Fibroblast of lung (primary cell): ENCODE data around the gene CABP7. TPM values are rescaled to one million over a fixed set of nuclear protein-coding genes. Genes with fewer than 3 reads are reported as not detected.
A peak's percentile ranks its signal among the peaks of the same experiment; 100 is the strongest.

Source experiments
- DNase-seq, 2 donors: peaks; one replicate each; pipeline versions ENCODE4 v3.0.0 to v3.0.0-alpha.2; 2010; ENCODE audit warnings: low read depth in 2 of 2
- H2AFZ ChIP-seq: 2 replicates; pipeline ENCODE4 v1.5.1; 2012; ENCODE audit warnings: low read length, control low read depth, inconsistent platforms
- H3K27ac ChIP-seq: 2 replicates; pipeline ENCODE4 v1.5.1; 2011; ENCODE audit warnings: low read length, control low read depth; ENCODE audit not compliant: insufficient read depth
- H3K27me3 ChIP-seq: 2 replicates; pipeline ENCODE4 v1.5.1; 2011; ENCODE audit warnings: mild to moderate bottlenecking, low read length; ENCODE audit not compliant: control insufficient read depth, insufficient read depth
- H3K36me3 ChIP-seq: 2 replicates; pipeline ENCODE4 v1.5.1; 2011; ENCODE audit warnings: low read length; ENCODE audit not compliant: control insufficient read depth, insufficient read depth
- H3K4me1 ChIP-seq: 2 replicates; pipeline ENCODE4 v1.5.1; 2011; ENCODE audit warnings: low read length; ENCODE audit not compliant: control insufficient read depth, insufficient read depth; ENCODE audit errors: extremely low read depth
- H3K4me2 ChIP-seq: 2 replicates; pipeline ENCODE4 v1.5.1; 2011; ENCODE audit warnings: low read length, control low read depth; ENCODE audit not compliant: insufficient read depth; ENCODE audit errors: extremely low read depth
- H3K4me3 ChIP-seq, 4 experiments: fragments of 200-600 bp in 1 of 4; sonication (generic) in 1 of 4; replicated peaks in 1 of 4; 2 replicates each; pipeline ENCODE4 v1.5.1; 2011 to 2016; ENCODE audit warnings: low read length in 4 of 4, low read depth in 3 of 4, mild to moderate bottlenecking in 3 of 4, control low read depth in 2 of 4, inconsistent platforms in 1 of 4, mixed read lengths in 1 of 4; ENCODE audit not compliant: insufficient read depth in 1 of 4; ENCODE audit errors: control extremely low read depth in 1 of 4
- H3K79me2 ChIP-seq: 2 replicates; pipeline ENCODE4 v1.5.1; 2012; ENCODE audit warnings: mild to moderate bottlenecking, low read length, inconsistent platforms; ENCODE audit not compliant: control insufficient read depth, insufficient read depth
- H3K9ac ChIP-seq: 2 replicates; pipeline ENCODE4 v1.5.1; 2011; ENCODE audit warnings: mild to moderate bottlenecking, low read length, control low read depth; ENCODE audit not compliant: insufficient read depth
- H3K9me3 ChIP-seq: 2 replicates; pipeline ENCODE4 v1.5.1; 2012; ENCODE audit warnings: low read depth, low read length; ENCODE audit not compliant: control insufficient read depth, insufficient read depth
- H4K20me1 ChIP-seq: 2 replicates; pipeline ENCODE4 v1.5.1; 2011; ENCODE audit warnings: low read length; ENCODE audit not compliant: control insufficient read depth, insufficient read depth; ENCODE audit errors: extremely low read depth
- CTCF ChIP-seq, 2 donors: IDR thresholded peaks in 1 of 2; conservative IDR thresholded peaks in 1 of 2; 1 replicate in 1 of 2; 2 replicates in 1 of 2; pipeline ENCODE4 v1.5.1; 2011 to 2012; ENCODE audit warnings: low read length in 2 of 2, control low read depth in 1 of 2, inconsistent platforms in 1 of 2, low read depth in 1 of 2, mild to moderate bottlenecking in 1 of 2
- EZH2 ChIP-seq: IDR thresholded peaks from 2 replicates; pipeline ENCODE4 v1.5.1; 2012; ENCODE audit warnings: low read length, control low read depth, mild to moderate bottlenecking; ENCODE audit errors: missing control alignments
- polyA plus RNA-seq, 2 donors: library from polyadenylated mRNA; depleted of rRNA in 1 of 2; stranded (reverse) in 1 of 2; unstranded in 1 of 2; fragments of >200 nt; gene quantifications; 2 replicates each; pipeline ENCODE4 v1.2.1, GENCODE V29; 2011 to 2012; ENCODE audit warnings: missing spikeins in 1 of 2
- total RNA-seq: library from RNA; depleted of rRNA; stranded (reverse); fragments of >200 nt; gene quantifications from 2 replicates; pipeline ENCODE4 v1.2.1, GENCODE V29; 2014

Gene CABP7
- total and polyA plus RNA-seq, 2 donors (not counting 1 experiment from before 2014, with no cell fraction given) = not detected

GRCh38 chr22:29726106-29726505 is 6.3 kb downstream of the CABP7 start:
- H3K36me3 ChIP-seq = no peaks in the 10 kb centered on the region
- TF ChIP-seq CTCF (conservative IDR thresholded peaks at IDR 0.05 in 1 of 2, IDR thresholded peaks at IDR 0.05 in 1 of 2; ENCODE audit: low read depth in 1 of 2, low read length in 2 of 2) = no peak
- no peak for TF ChIP-seq EZH2
- H3K27ac ChIP-seq = no peak overlapping the region
- no peak overlapping the region for H3K4me3 ChIP-seq
- DNase-seq = no peak
- peaks cover 9% of the 10 kb centered on the region for H3K27me3 ChIP-seq
- H3K4me1 ChIP-seq = no peaks in the 10 kb centered on the region
- no peaks in the 10 kb centered on the region for H4K20me1 ChIP-seq
- no peak overlapping the region for H2AFZ ChIP-seq
- no peak overlapping the region for H3K4me2 ChIP-seq
- H3K9ac ChIP-seq = no peak overlapping the region
- no peaks in the 10 kb centered on the region for H3K9me3 ChIP-seq
- no peaks in the 10 kb centered on the region for H3K79me2 ChIP-seq

DNA sequence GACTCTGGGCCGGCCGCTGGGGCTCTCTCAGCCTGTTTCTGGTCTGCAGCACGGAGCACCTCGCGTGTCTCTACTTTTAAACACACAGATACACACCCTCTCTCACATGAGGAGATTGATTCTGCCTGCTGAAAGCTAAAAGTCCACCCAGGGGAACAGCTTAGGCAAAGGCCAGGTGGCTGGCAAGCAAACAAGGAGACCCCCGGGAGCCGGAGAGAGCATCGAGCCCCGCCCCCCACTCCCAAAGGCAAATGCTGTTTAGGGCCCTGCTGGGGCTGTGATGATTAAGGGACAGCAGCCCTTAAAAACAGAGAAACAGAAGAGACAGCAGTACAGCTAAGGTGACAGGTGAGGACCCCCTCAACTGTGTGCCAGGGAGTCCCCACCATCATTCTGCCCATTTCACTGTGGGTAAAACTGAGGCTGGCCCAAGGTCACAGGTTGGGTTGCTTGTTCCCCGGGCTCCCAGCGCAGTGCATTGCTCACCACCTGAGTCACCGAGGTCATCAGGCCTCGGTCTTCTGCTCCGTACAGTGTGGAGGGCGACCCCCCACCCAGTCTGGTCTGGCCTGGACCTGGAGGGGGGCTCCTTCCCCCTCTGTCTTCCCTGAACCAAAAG is 6.8 kb downstream of the CABP7 start:
- H3K4me1 ChIP-seq = no peaks in the 10 kb centered on the region

DNA sequence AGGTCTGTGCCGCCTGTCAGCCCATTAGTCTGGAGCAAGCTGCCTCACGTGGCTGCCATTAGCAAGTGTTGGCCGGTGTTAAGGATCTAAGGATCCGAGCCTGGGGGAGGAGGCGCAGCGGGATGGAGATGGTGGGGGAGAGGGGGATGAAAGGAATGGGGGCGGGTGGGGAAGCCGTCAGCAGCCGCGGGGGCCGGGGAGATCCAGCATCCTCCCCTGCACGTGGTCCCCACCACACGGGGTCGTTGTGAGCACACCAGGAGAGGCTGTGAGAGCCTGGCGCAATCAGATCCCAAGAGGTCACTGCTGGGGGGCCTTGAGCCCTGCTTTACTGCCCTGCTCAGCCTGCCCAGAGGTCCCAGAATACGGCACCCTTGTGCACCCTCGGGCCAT is 7.3 kb downstream of the CABP7 start:
- H3K79me2 ChIP-seq = no peaks in the 10 kb centered on the region

More for the DNA sequence above, 6.8 kb downstream of the CABP7 start:
- Histone ChIP-seq H3K9ac (no peak overlapping the region), H2AFZ (no peak overlapping the region), H3K27me3 (peaks cover 4% of the 10 kb centered on the region), H4K20me1 (no peaks in the 10 kb centered on the region), H3K27ac (no peak overlapping the region), H3K4me2 (no peak overlapping the region), H3K4me3 (no peak overlapping the region), H3K36me3 (no peaks in the 10 kb centered on the region), H3K9me3 (no peaks in the 10 kb centered on the region), H3K79me2 (no peaks in the 10 kb centered on the region)
- DNase-seq = no peak
- TF ChIP-seq EZH2 = no peak
- no peak for TF ChIP-seq CTCF (conservative IDR thresholded peaks at IDR 0.05 in 1 of 2, IDR thresholded peaks at IDR 0.05 in 1 of 2; ENCODE audit: low read depth in 1 of 2, low read length in 2 of 2)

More for the DNA sequence above, 7.3 kb downstream of the CABP7 start:
- no peaks in the 10 kb centered on the region for H3K4me1 ChIP-seq
- H4K20me1 ChIP-seq = no peaks in the 10 kb centered on the region
- no peak overlapping the region for H3K4me2 ChIP-seq
- no peak overlapping the region for H3K4me3 ChIP-seq
- TF ChIP-seq EZH2 = no peak
- TF ChIP-seq CTCF (conservative IDR thresholded peaks at IDR 0.05 in 1 of 2, IDR thresholded peaks at IDR 0.05 in 1 of 2; ENCODE audit: low read depth in 1 of 2, low read length in 2 of 2) = peak; percentile 23 to 42
- H3K27ac ChIP-seq = no peak overlapping the region
- DNase-seq = peak; percentile 30 to 32
- no peak overlapping the region for H3K9ac ChIP-seq
- no peaks in the 10 kb centered on the region for H3K36me3 ChIP-seq
- H2AFZ ChIP-seq = no peak overlapping the region
- H3K27me3 ChIP-seq = peaks cover 3% of the 10 kb centered on the region
- no peaks in the 10 kb centered on the region for H3K9me3 ChIP-seq
